ENCODE measurements around the gene ROR1.

DNA sequence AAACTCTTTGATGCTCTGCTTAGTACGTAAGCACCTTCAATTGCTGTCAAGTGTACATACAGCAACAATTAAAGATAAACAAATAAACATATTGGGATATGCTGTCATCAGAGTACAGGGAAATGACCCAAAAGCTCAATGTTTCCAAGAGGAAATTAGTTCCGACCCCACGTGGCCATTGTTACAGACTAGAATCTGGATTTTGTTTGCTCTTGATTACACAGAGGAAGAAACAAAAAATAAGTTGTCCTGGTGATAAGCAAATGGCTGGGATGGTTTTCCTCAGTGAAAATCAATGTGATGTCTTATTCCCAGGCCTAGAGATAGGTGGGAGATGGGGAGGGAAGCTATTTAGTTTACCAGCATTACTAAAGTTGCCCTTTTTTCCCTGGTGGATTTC is 316.6 kb downstream of the ROR1 start:
- TF ChIP-seq, protein P1, sequence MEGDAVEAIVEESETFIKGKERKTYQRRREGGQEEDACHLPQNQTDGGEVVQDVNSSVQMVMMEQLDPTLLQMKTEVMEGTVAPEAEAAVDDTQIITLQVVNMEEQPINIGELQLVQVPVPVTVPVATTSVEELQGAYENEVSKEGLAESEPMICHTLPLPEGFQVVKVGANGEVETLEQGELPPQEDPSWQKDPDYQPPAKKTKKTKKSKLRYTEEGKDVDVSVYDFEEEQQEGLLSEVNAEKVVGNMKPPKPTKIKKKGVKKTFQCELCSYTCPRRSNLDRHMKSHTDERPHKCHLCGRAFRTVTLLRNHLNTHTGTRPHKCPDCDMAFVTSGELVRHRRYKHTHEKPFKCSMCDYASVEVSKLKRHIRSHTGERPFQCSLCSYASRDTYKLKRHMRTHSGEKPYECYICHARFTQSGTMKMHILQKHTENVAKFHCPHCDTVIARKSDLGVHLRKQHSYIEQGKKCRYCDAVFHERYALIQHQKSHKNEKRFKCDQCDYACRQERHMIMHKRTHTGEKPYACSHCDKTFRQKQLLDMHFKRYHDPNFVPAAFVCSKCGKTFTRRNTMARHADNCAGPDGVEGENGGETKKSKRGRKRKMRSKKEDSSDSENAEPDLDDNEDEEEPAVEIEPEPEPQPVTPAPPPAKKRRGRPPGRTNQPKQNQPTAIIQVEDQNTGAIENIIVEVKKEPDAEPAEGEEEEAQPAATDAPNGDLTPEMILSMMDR (IDR thresholded peaks at IDR 0.05 in 2 of 3, conservative IDR thresholded peaks at IDR 0.05 in 1 of 3; ENCODE audit: borderline replicate concordance in 1 of 3, insufficient read depth in 1 of 3, low read depth in 2 of 3, low read length in 2 of 3): no peak
- TF ChIP-seq ZFX (IDR thresholded peaks at IDR 0.05) (no peak), EZH2 (IDR thresholded peaks at IDR 0.05) (no peak), TCF7L2 (IDR thresholded peaks at IDR 0.05; ENCODE audit: borderline replicate concordance, extremely low read depth, insufficient read depth, insufficient read length) (no peak), RAD21 (IDR thresholded peaks at IDR 0.05; ENCODE audit: low read depth) (no peak), POLR2A (IDR thresholded peaks at IDR 0.05; ENCODE audit: borderline replicate concordance, extremely low read depth, insufficient read depth, insufficient read length) (no peak), JUND (IDR thresholded peaks at IDR 0.05) (no peak), EZH2phosphoT487 (IDR thresholded peaks at IDR 0.05; ENCODE audit: borderline replicate concordance) (no peak), SIN3A (IDR thresholded peaks at IDR 0.05; ENCODE audit: low read depth) (no peak), POLR2AphosphoS5 (IDR thresholded peaks at IDR 0.05; ENCODE audit: low read depth, low read length) (no peak), ZNF274 (IDR thresholded peaks at IDR 0.05; ENCODE audit: low read depth, low read length) (no peak), YY1 (IDR thresholded peaks at IDR 0.05; ENCODE audit: extremely low read depth, insufficient replicate concordance, low read depth, low read length) (no peak)
- TF ChIP-seq, protein P2, sequence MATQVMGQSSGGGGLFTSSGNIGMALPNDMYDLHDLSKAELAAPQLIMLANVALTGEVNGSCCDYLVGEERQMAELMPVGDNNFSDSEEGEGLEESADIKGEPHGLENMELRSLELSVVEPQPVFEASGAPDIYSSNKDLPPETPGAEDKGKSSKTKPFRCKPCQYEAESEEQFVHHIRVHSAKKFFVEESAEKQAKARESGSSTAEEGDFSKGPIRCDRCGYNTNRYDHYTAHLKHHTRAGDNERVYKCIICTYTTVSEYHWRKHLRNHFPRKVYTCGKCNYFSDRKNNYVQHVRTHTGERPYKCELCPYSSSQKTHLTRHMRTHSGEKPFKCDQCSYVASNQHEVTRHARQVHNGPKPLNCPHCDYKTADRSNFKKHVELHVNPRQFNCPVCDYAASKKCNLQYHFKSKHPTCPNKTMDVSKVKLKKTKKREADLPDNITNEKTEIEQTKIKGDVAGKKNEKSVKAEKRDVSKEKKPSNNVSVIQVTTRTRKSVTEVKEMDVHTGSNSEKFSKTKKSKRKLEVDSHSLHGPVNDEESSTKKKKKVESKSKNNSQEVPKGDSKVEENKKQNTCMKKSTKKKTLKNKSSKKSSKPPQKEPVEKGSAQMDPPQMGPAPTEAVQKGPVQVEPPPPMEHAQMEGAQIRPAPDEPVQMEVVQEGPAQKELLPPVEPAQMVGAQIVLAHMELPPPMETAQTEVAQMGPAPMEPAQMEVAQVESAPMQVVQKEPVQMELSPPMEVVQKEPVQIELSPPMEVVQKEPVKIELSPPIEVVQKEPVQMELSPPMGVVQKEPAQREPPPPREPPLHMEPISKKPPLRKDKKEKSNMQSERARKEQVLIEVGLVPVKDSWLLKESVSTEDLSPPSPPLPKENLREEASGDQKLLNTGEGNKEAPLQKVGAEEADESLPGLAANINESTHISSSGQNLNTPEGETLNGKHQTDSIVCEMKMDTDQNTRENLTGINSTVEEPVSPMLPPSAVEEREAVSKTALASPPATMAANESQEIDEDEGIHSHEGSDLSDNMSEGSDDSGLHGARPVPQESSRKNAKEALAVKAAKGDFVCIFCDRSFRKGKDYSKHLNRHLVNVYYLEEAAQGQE (IDR thresholded peaks at IDR 0.05; ENCODE audit: low read depth): no peak
- TF ChIP-seq, protein P3, sequence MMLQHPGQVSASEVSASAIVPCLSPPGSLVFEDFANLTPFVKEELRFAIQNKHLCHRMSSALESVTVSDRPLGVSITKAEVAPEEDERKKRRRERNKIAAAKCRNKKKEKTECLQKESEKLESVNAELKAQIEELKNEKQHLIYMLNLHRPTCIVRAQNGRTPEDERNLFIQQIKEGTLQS (IDR thresholded peaks at IDR 0.05): no peak

All from HCT116 (cell line).